Panc1 (cell line): ENCODE data around the gene SIGLEC9. TPM values are rescaled to one million over a fixed set of nuclear protein-coding genes. Genes with fewer than 3 reads are reported as not detected.

Experiments used
- ATAC-seq: fragments of 200-7000 bp; cut with Tn5 transposase; 2 replicates; pipeline ENCODE4 v1.9.1; 2020; ENCODE audit warnings: mild to moderate bottlenecking, moderate library complexity
- BruUV-seq: library from RNA; stranded (reverse); fragments of 400-500 nt; replicated peaks from 2 replicates; lab custom pipeline; 2021; lab: Mats Ljungman, UMichigan
- CTCF ChIA-PET: fragments of 300-600 bp; sonication (Branson Sonifier 250); formaldehyde crosslinking; loops from one replicate; lab custom pipeline; 2022; ENCODE audit warnings: antibody characterized with exemption; lab: Charles Lee
- POLR2A ChIA-PET: fragments of 300-600 bp; sonication (Branson Sonifier 250); formaldehyde crosslinking; loops from one replicate; lab custom pipeline; 2022; ENCODE audit warnings: antibody characterized with exemption; lab: Charles Lee
- DNase-seq: peaks from one replicate; pipeline ENCODE4 v3.0.0-alpha.2; 2010; ENCODE audit warnings: low read depth, low spot score
- H3K27ac ChIP-seq: 2 replicates; pipeline ENCODE4 v1.5.1; 2011; ENCODE audit warnings: mild to moderate bottlenecking, low read length, inconsistent platforms
- H3K27me3 ChIP-seq: fragments of 200-500 bp; sonication (Bioruptor generic); 2 replicates; pipeline ENCODE4 v1.6.0; 2014; ENCODE audit warnings: low read length, inconsistent platforms; ENCODE audit not compliant: control insufficient read depth, insufficient read depth
- H3K36me3 ChIP-seq: fragments of 200-500 bp; sonication (Bioruptor generic); 2 replicates; pipeline ENCODE4 v1.5.1; 2014; ENCODE audit warnings: inconsistent platforms, mild to moderate bottlenecking, low read length, moderate library complexity; ENCODE audit not compliant: control insufficient read depth, insufficient read depth
- H3K4me1 ChIP-seq: 2 replicates; pipeline ENCODE4 v1.5.1; 2011; ENCODE audit warnings: inconsistent platforms, mild to moderate bottlenecking, low read length, moderate library complexity; ENCODE audit not compliant: control insufficient read depth, insufficient read depth
- H3K4me3 ChIP-seq, 2 experiments: 2 replicates each; pipeline ENCODE4 v1.5.1; 2011 to 2012; ENCODE audit warnings: low read depth in 2 of 2, low read length in 2 of 2, mild to moderate bottlenecking in 2 of 2, inconsistent platforms in 1 of 2, moderate library complexity in 1 of 2
- H3K9me3 ChIP-seq: fragments of 200-500 bp; sonication (Bioruptor generic); 2 replicates; pipeline ENCODE4 v1.5.1; 2014; ENCODE audit warnings: low read depth, mild to moderate bottlenecking, inconsistent platforms, low read length, moderate library complexity; ENCODE audit not compliant: control insufficient read depth, insufficient read depth
- CTCF ChIP-seq: fragments of 450-650 bp; IDR thresholded peaks from 2 replicates; pipeline ENCODE4 v1.5.1; 2017; ENCODE audit warnings: mild to moderate bottlenecking
- POLR2AphosphoS5 ChIP-seq: IDR thresholded peaks from 2 replicates; pipeline ENCODE4 v1.6.1; 2012; ENCODE audit warnings: mild to moderate bottlenecking, low read depth, low read length, moderate library complexity
- REST ChIP-seq, 2 experiments: IDR thresholded peaks; 2 replicates each; pipeline ENCODE4 v1.6.1; 2011 to 2012; ENCODE audit warnings: low read depth in 2 of 2, control low read depth in 1 of 2, low read length in 1 of 2, mild to moderate bottlenecking in 1 of 2, moderate library complexity in 1 of 2; ENCODE audit not compliant: insufficient read depth in 1 of 2
- SIN3A ChIP-seq: IDR thresholded peaks from 2 replicates; pipeline ENCODE4 v1.6.1; 2012; ENCODE audit warnings: low read depth, mild to moderate bottlenecking, low read length, moderate library complexity, borderline replicate concordance; ENCODE audit not compliant: insufficient read depth
- TCF7L2 ChIP-seq: IDR thresholded peaks from 2 replicates; pipeline ENCODE4 v1.6.1; 2011; ENCODE audit warnings: mild to moderate bottlenecking, low read depth, low read length, inconsistent platforms
- in situ Hi-C: cut with HindIII; loops from 2 replicates; pipeline ENCODE4 v1.10.0; 2016; ENCODE audit warnings: low sequenced_read_pairs, low pct_unique_long_range_greater_than_20kb
- intact Hi-C: fragments of 100-400 bp; cut with micrococcal nuclease; formaldehyde crosslinking; loops from one replicate; pipeline ENCODE4 v1.10.0; 2022; ENCODE audit not compliant: unreplicated experiment
- total RNA-seq: library from RNA; stranded (reverse); gene quantifications from one replicate; pipeline ENCODE4 v1.2.1, GENCODE V29; 2021; ENCODE audit not compliant: unreplicated experiment

Gene SIGLEC9
- total RNA-seq, 1 experiment from 2014 or later, result not detected

GRCh38 chr19:51111606-51112005 is 13.1 kb upstream of the SIGLEC9 start:
- POLR2A ChIA-PET, result no interaction called here
- no peak for ATAC-seq

GRCh38 chr19:51114087-51114729 is 10.5 kb upstream of the SIGLEC9 start:
- Histone ChIP-seq H3K9me3 (no peaks in the 10 kb centered on the region), H3K4me1 (no peaks in the 10 kb centered on the region), H3K4me3 (no peak overlapping the region), H3K27ac (no peak overlapping the region), H3K27me3 (peaks cover 13% of the 10 kb centered on the region), H3K36me3 (no peaks in the 10 kb centered on the region)
- no TSS peak for BruUV-seq
- TF ChIP-seq REST (IDR thresholded peaks at IDR 0.05; ENCODE audit: insufficient read depth in 1 of 2, low read depth in 2 of 2, low read length in 1 of 2), result no peak
- no peak for TF ChIP-seq CTCF
- no peak for TF ChIP-seq SIN3A
- TF ChIP-seq POLR2AphosphoS5, result no peak
- TF ChIP-seq TCF7L2, result no peak
- POLR2A ChIA-PET, result interaction anchor here (0.7 kb wide), 1 partner anchor 502 kb away, joined by 5 read pairs; no protein-coding TSS in a partner anchor
- DNase-seq (no peak), ATAC-seq (no peak)
- CTCF ChIA-PET, result no interaction called here
- in situ Hi-C loops, result no loop called here
- intact Hi-C loops, result no loop called here

More at GRCh38 chr19:51111606-51112005, 13.1 kb upstream of the SIGLEC9 start:
- Histone ChIP-seq H3K36me3 (no peaks in the 10 kb centered on the region; the same call in 1 of the 2 replicates), H3K27ac (no peak overlapping the region), H3K9me3 (no peaks in the 10 kb centered on the region), H3K27me3 (peaks cover 5% of the 10 kb centered on the region), H3K4me3 (no peak overlapping the region), H3K4me1 (0 out of 2 replicates have a peak, but pooled peaks cover 3% of the 10 kb centered on the region)
- in situ Hi-C loops (no loop called here), intact Hi-C loops (no loop called here)
- TF ChIP-seq POLR2AphosphoS5 (no peak), SIN3A (no peak), REST (IDR thresholded peaks at IDR 0.05; ENCODE audit: insufficient read depth in 1 of 2, low read depth in 2 of 2, low read length in 1 of 2) (no peak), CTCF (no peak; the same call in 1 of the 2 replicates)
- no TSS peak for BruUV-seq
- CTCF ChIA-PET, result no interaction called here
- DNase-seq, result no peak
